GM21717 (cell line): Measurements from ENCODE around the gene FHL3.

Experiments
- ATAC-seq: cut with Tn5 transposase; IDR thresholded peaks from one replicate; pipeline ENCODE4 v1.9.1; 2021; ENCODE audit warnings: mild to moderate bottlenecking, moderate library complexity; ENCODE audit not compliant: unreplicated experiment

The FHL3 gene

DNA sequence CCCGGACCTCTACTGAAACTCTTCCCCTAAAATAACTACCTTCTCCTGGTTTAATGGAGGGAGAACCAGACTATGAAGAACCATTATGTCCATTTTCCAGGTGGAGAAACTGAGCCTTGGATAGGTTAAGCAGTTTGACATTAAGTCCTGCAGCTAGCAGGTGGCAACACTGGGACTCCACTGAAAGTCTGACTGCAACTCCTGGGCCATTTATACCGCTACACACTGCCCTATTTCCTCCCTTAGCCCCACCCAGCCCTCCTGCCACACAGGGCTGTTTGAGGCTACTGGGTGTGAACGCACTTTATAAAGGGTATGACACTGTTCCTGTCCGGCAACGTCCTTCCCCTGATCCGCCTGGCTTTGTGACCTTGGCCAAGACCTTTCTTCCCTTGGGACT, 58.0 kb downstream of the FHL3 start:
- ATAC-seq = no peak
